Left ventricle myocardium inferior (tissue), 1 donor: ENCODE data around the gene BMPR2. TPM values are rescaled to one million over a fixed set of nuclear protein-coding genes. Genes with fewer than 3 reads are reported as not detected.

Experiments
- DNase-seq: peaks from one replicate; pipeline ENCODE4 v3.0.0-alpha.2; 2020
- H3K27ac ChIP-seq: fragments of 200-600 bp; replicated peaks from 2 replicates; pipeline ENCODE4 v1.8.0; 2021
- H3K27me3 ChIP-seq: fragments of 200-600 bp; 2 replicates; pipeline ENCODE4 v1.8.0; 2021; ENCODE audit warnings: low read depth
- H3K36me3 ChIP-seq: fragments of 200-600 bp; 2 replicates; pipeline ENCODE4 v1.8.0; 2021
- H3K4me1 ChIP-seq: fragments of 200-600 bp; 2 replicates; pipeline ENCODE4 v1.8.0; 2021
- H3K4me3 ChIP-seq: fragments of 200-600 bp; 2 replicates; pipeline ENCODE4 v1.8.0; 2021; ENCODE audit warnings: mild to moderate bottlenecking, moderate library complexity
- H3K9me3 ChIP-seq: fragments of 200-600 bp; replicated peaks from 2 replicates; pipeline ENCODE4 v1.8.0; 2021
- CTCF ChIP-seq: fragments of 200-600 bp; IDR thresholded peaks from 2 replicates; pipeline ENCODE4 v1.8.0; 2021; ENCODE audit warnings: antibody characterized with exemption, mild to moderate bottlenecking, borderline replicate concordance
- intact Hi-C: fragments of 100-400 bp; cut with micrococcal nuclease; formaldehyde crosslinking; loops from one replicate; pipeline ENCODE4 v1.11.0; 2022
- total RNA-seq: library from RNA; stranded (reverse); fragmentation: NEBNext Ultra II Directional; extraction: Animal tissue kit (Norgen Biotek cat#: 25700); gene quantifications from one replicate; pipeline ENCODE4 v1.2.1, GENCODE V29; 2021
- donor health status: DM: no; HTN: yes; CAD: no; lungs with severe emphysema.

The BMPR2 gene
- total RNA-seq, 1 donor from 2014 or later: 51.7 TPM

- TF ChIP-seq CTCF: no peak
- intact Hi-C loops: no loop called here
- H3K27me3 ChIP-seq: no peaks in the 10 kb centered on the region
- no peaks in the 10 kb centered on the region for H3K9me3 ChIP-seq
- no peaks in the 10 kb centered on the region for H3K36me3 ChIP-seq
- H3K4me3 ChIP-seq: no peak overlapping the region
- no peaks in the 10 kb centered on the region for H3K4me1 ChIP-seq
- no peak overlapping the region for H3K27ac ChIP-seq
- no peak for DNase-seq
These were observed 236.0 kb downstream of the BMPR2 start for GRCh38 chr2:202612145-202612544.

- intact Hi-C loops: no loop called here
- no peaks in the 10 kb centered on the region for H3K27me3 ChIP-seq
- H3K27ac ChIP-seq: no peak overlapping the region
- H3K4me3 ChIP-seq: no peak overlapping the region
- TF ChIP-seq CTCF: no peak
- no peak for DNase-seq
- no peaks in the 10 kb centered on the region for H3K4me1 ChIP-seq
- no peaks in the 10 kb centered on the region for H3K9me3 ChIP-seq
- no peaks in the 10 kb centered on the region for H3K36me3 ChIP-seq
These were observed 237.4 kb downstream of the BMPR2 start for GRCh38 chr2:202613479-202613878.

Other genes with a start within 250 kb of the BMPR2 start
- 71.2 TPM for gene SUMO1, start 137.7 kb upstream of the BMPR2 start, total RNA-seq
- gene NOP58, start 110.6 kb upstream of the BMPR2 start, total RNA-seq: 21.4 TPM